Measurements from ENCODE around the gene NCAPH2. TPM values are rescaled to one million over a fixed set of nuclear protein-coding genes. Genes with fewer than 3 reads are reported as not detected.
"Not testable (repeated sequence)": the region's sequence is repeated elsewhere in the genome, so short reads cannot be mapped to it uniquely, and the experiment has no call there.

The NCAPH2 gene
- total and polyA plus RNA-seq, 2 of the 8 experiments (the other 6 are each of a cell fraction or from before 2014, with no cell fraction given): 62.2 to 81.6 TPM

DNA sequence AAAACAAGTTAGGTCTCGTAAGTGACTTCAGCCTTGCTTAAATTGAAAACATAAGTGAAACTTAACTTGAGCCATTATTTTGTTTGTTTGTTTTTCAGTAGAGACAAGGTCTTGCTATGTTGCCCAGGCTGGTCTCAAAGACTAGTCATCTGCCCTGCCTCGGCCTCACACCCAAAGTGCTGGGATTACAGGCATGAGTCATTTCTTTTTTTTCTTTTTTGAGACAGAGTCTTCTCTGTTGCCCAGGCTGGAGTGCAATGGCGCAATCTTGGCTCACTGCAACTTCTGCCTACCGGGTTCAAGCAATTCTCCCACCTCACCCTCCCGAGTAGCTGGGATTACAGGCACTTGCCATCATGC, 33.6 kb downstream of the NCAPH2 start:
- H2BK15ac ChIP-seq (ENCODE audit: low read length); H2BK12ac ChIP-seq (ENCODE audit: low read depth, low read length); H3K14ac ChIP-seq (ENCODE audit: insufficient read length); H3K27ac ChIP-seq (ENCODE audit: low read depth, low read length); H3K23ac ChIP-seq (ENCODE audit: insufficient read length); H4K91ac ChIP-seq (replicated peaks; ENCODE audit: insufficient read length, low read length); H2BK5ac ChIP-seq (ENCODE audit: low read depth, low read length); H3K79me2 ChIP-seq (ENCODE audit: control insufficient read depth in 1 of 2, insufficient read depth in 2 of 2, low read length in 2 of 2); POLR2A ChIA-PET (ENCODE audit: partially characterized antibody); H3K9ac ChIP-seq (replicated peaks in 1 of 4; ENCODE audit: extremely low read depth in 1 of 4, low read depth in 3 of 4, low read length in 3 of 4); DNase-seq (ENCODE audit: low read depth in 1 of 2, low spot score in 2 of 2); H3K36me3 ChIP-seq (ENCODE audit: control insufficient read depth in 2 of 4, insufficient read depth in 4 of 4, low read length in 3 of 4); H3K79me1 ChIP-seq (ENCODE audit: low read depth, low read length); H3K4me1 ChIP-seq (replicated peaks in 1 of 4; ENCODE audit: control insufficient read depth in 3 of 4, insufficient read depth in 4 of 4, low read length in 3 of 4); H3K4me2 ChIP-seq (ENCODE audit: insufficient read depth in 1 of 2, low read depth in 2 of 2, low read length in 2 of 2); H3K56ac ChIP-seq (replicated peaks; ENCODE audit: insufficient read length, low read depth, low read length); H4K20me1 ChIP-seq (replicated peaks in 1 of 2; ENCODE audit: control insufficient read depth in 1 of 2, insufficient read depth in 2 of 2, low read length in 2 of 2); FAIRE-seq; H2AK5ac ChIP-seq (ENCODE audit: low read depth, low read length); H2BK120ac ChIP-seq (replicated peaks; ENCODE audit: low read depth, low read length); H4K8ac ChIP-seq (ENCODE audit: extremely low read depth, insufficient read depth, low read length); H3K18ac ChIP-seq (ENCODE audit: extremely low read depth, low read length); H3K4ac ChIP-seq (replicated peaks; ENCODE audit: insufficient read length, low read depth, low read length); H3K4me3 ChIP-seq (ENCODE audit: extremely low read depth in 1 of 4, insufficient read depth in 2 of 4, low read depth in 3 of 4, low read length in 4 of 4); H3K27me3 ChIP-seq (replicated peaks in 1 of 4; ENCODE audit: control insufficient read depth in 3 of 4, extremely low read depth in 1 of 4, insufficient read depth in 3 of 4, low read length in 3 of 4); CTCF ChIA-PET (ENCODE audit: partially characterized antibody); H3K9me3 ChIP-seq (ENCODE audit: insufficient read depth in 2 of 2, low read depth in 1 of 2, low read length in 1 of 2); H2AFZ ChIP-seq (ENCODE audit: low read length); H4K5ac ChIP-seq (ENCODE audit: insufficient read length, low read depth, low read length); H3K23me2 ChIP-seq (ENCODE audit: low read depth, low read length); H2BK20ac ChIP-seq (ENCODE audit: low read length): not testable (repeated sequence)
- WGBS, 2 experiments (ENCODE audit: extremely low coverage in 1 of 2, insufficient coverage in 1 of 2, insufficient read length in 1 of 2, insufficient replicate concordance in 2 of 2, low coverage in 1 of 2, low lambda C conversion rate in 2 of 2, missing lambda C conversion rate in 1 of 2): 85% methylated on average over 5 of the region's 5 CpGs; no CpG with 5 or more reads in 1 of the 2 experiments

Measured in H1 (cell line).